Stimulated activated CD4-positive, alpha-beta T cell treated with anti-CD3 and anti-CD28 coated beads, Interleukin-12 subunit alpha, Interleukin-12 subunit beta, amount 100 ng/mL, for 24 hours (primary cell): ENCODE results near the gene SLC39A8.

ENCODE experiments used
- DNase-seq, 2 experiments: peaks; one replicate each; pipeline ENCODE4 v3.0.0-alpha.2; 2020; ENCODE audit warnings: low read depth in 2 of 2

The SLC39A8 gene

GRCh38 chr4:102341201-102341600 lies 4.1 kb downstream of the SLC39A8 start:
- no peak for DNase-seq

- no peak for DNase-seq
These were observed 6.3 kb downstream of the SLC39A8 start for GRCh38 chr4:102339018-102339417.

- DNase-seq: no peak
These were observed 6.9 kb downstream of the SLC39A8 start for GRCh38 chr4:102338405-102338804.

- DNase-seq: no peak
These were observed 9.7 kb downstream of the SLC39A8 start for GRCh38 chr4:102335616-102336015.

- DNase-seq: no peak
These were observed 10.7 kb downstream of the SLC39A8 start for GRCh38 chr4:102334624-102335023.

- DNase-seq: no peak
These were observed 11.5 kb downstream of the SLC39A8 start for GRCh38 chr4:102333787-102334186.

- no peak for DNase-seq
These were observed 17.2 kb downstream of the SLC39A8 start for GRCh38 chr4:102328045-102328444.

GRCh38 chr4:102326951-102327350 lies 18.3 kb downstream of the SLC39A8 start:
- DNase-seq: no peak

- no peak for DNase-seq
These were observed 20.6 kb downstream of the SLC39A8 start for GRCh38 chr4:102324730-102325129.

- DNase-seq: no peak
These were observed 22.5 kb downstream of the SLC39A8 start for GRCh38 chr4:102322736-102323135.

- no peak for DNase-seq
These were observed 23.9 kb downstream of the SLC39A8 start for GRCh38 chr4:102321260-102321995.

- DNase-seq: no peak
These were observed 25.7 kb downstream of the SLC39A8 start for GRCh38 chr4:102319594-102319993.

GRCh38 chr4:102318526-102318925 lies 26.8 kb downstream of the SLC39A8 start:
- no peak for DNase-seq

GRCh38 chr4:102318105-102318504 lies 27.2 kb downstream of the SLC39A8 start:
- DNase-seq: no peak

- DNase-seq: no peak
These were observed 27.8 kb downstream of the SLC39A8 start for GRCh38 chr4:102317459-102317858.

- DNase-seq: no peak
These were observed 28.7 kb downstream of the SLC39A8 start for GRCh38 chr4:102316585-102316984.

GRCh38 chr4:102315532-102315931 lies 29.8 kb downstream of the SLC39A8 start:
- DNase-seq: no peak

GRCh38 chr4:102312417-102312816 lies 32.9 kb downstream of the SLC39A8 start:
- DNase-seq: no peak

- DNase-seq: no peak
These were observed 33.4 kb downstream of the SLC39A8 start for GRCh38 chr4:102311912-102312311.

GRCh38 chr4:102311407-102311806 lies 33.9 kb downstream of the SLC39A8 start:
- DNase-seq: no peak

GRCh38 chr4:102308032-102308799 lies 37.1 kb downstream of the SLC39A8 start:
- no peak for DNase-seq

- DNase-seq: no peak
These were observed 39.6 kb downstream of the SLC39A8 start for GRCh38 chr4:102305666-102306065.

- DNase-seq: no peak
These were observed 42.5 kb downstream of the SLC39A8 start for GRCh38 chr4:102302762-102303161.
